GM21737 (cell line): ENCODE measurements around the gene TMC8.
A peak's percentile ranks its signal among the peaks of the same experiment; 100 is the strongest.
"Not testable (repeated sequence)": the region's sequence is repeated elsewhere in the genome, so short reads cannot be mapped to it uniquely, and the experiment has no call there.

ENCODE experiments used
- ATAC-seq: cut with Tn5 transposase; IDR thresholded peaks from one replicate; pipeline ENCODE4 v1.9.1; 2021; ENCODE audit warnings: mild to moderate bottlenecking, moderate library complexity; ENCODE audit not compliant: unreplicated experiment

TMC8 gene

DNA sequence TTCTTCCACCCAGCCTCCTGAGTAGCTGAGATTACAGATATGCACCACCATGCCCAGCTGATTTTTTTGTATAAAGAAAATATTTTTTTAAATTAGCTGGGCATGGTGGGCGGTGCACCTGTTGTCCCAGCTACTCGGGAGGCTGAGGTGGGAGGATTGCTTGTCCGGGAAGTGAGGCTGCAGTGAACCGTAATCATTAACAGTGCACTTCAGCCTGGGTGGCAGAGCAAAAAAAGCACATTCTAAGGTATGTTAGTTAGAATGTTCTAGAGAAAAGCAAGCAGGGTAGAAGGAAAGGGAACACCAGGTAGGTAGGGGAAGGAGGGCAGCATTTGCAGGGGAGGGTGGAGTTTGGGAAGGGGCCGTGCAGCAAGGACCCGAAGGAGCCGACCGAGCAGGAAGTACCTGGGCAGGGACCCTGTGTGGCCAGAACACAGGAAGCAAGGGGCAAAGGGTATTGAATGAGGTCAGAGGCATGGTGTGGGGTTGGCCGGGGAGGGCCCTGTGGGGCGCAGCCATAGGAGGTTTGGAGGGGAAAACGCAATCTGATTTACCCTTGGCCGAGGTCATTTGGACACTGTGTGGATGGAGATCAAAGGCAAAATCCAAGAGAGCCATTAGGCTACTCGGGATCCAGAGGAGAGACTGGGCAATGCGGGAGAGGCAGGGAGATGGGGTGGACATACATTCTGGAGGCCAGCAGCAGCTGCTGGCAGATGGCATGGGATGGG lies 17.9 kb downstream of the TMC8 start:
- no peak for ATAC-seq

DNA sequence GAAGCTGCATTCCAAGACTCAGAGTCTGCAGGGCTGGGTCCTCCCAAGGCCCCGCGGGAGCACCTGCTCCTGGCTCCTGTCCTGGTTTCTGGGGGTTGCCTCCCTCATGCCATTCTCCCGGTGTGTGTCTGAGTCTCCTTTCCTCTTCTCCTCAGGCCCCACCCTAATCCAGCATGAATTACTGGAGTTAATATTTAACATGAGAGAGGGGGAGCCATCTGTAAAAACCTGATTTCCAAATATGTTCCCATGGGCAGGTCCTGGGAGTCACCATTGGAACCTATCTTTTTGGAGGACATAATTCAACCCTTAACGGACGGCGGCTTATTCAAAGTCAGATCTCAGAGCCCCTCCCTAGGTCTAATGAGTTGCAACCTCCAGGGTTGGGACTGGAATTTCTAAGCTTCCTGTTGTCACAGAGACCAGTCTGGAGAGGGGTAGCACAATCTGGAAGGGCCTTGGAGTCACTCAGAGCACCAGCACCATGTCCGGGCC lies 21.0 kb downstream of the TMC8 start:
- ATAC-seq, result no peak

DNA sequence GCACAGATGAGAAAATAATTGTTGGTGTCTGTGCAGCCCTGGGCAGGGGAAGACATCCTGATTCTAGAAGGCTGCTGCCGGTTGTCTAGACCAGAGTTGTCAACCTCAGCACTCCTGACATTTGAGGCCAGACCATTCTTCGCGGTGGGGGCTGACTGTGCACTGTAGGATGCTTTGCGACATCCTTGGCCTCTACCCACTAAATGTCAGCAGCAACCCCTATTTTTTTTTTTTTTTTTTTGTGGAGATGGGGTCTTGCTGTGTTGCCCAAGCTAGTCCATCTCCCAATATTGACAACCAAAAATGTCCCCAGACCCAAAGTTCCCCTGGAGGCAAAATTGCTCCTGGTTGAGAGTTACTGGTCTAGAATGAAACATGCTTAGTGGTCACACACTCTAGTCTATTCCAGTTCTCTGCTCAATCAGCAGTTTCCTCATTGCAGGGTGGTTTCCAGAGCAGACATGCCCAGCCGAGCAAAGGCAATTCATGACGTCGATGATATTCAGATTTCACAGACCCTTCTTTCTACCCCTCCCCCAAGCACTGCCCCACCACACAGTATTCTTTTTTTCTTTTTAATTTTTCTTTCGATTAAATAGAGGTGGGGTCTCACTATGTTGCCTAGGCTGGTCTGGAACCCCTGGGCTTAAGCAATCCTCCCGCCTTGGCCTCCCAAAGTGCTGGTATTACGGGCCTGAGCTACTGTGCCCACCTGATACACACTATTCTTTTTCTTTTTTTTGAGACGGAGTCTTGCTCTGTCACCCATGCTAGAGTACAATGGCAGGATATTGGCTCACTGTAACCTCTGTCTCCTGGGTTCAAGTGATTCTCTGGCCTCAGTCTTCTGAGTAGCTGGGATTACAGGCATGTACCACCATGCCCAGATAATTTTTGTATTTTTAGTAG lies 24.6 kb downstream of the TMC8 start:
- ATAC-seq, result peak; percentile 54

DNA sequence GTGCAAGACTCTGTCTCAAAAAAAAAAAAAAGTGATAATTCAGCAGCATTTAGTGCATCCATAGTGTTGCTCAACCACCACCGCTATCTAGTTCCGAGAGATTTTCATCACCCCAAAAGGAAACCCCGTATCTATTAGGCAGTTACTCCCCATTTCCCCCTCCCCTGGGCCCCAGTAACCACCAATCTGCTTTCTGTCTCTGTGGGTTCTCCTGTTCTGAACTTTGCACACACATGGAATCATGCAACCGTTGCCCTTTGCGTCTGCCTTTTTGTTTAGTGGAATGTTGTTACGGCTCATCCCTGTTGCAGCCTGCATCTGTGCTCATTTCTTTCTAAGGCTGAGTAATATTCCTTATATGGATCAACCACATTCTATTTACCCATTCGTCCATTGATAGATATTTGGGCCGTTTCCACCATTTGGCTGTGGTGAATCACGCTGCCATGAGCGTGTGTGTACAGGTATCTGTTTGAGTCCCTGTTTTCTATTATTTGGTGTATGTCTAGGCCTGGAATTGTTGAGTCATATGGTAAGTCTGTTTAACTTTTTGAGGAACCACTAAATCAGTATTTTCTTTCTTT lies 29.1 kb downstream of the TMC8 start:
- no peak for ATAC-seq

DNA sequence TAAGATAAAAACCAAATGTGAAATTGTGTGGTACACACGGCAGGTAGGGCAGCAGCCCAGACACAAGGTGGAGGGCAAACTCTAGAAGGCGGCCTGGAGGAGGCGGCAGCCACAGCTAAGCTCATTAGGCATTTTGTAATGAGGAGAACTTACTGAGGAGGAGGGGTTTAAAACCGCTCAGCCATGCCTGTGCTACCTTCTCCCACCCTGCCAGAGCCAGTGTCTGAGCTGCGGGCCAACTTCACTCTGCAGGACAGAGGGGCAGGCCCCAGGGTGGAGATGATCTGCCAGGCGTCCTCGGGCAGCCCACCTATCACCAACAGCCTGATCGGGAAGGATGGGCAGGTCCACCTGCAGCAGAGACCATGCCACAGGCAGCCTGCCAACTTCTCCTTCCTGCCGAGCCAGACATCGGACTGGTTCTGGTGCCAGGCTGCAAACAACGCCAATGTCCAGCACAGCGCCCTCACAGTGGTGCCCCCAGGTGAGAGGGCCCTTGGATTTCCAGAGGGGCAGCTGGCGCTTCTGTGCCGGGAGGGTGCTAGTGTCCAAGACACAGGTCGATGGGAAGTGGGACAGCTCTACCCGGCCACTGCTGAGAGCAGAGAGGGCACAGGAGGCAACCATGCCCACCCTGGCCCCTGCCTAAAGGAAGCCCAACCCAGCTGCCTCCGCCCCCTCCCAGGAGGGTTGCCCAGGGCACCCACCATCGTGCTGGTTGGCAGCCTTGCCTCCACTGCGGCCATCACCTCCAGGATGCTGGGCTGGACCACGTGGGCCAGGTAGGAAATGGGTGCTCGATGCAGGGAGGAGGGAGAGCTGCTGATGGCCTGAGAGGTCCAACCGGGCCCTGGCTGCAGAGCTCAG lies 33.5 kb downstream of the TMC8 start:
- no peak for ATAC-seq

DNA sequence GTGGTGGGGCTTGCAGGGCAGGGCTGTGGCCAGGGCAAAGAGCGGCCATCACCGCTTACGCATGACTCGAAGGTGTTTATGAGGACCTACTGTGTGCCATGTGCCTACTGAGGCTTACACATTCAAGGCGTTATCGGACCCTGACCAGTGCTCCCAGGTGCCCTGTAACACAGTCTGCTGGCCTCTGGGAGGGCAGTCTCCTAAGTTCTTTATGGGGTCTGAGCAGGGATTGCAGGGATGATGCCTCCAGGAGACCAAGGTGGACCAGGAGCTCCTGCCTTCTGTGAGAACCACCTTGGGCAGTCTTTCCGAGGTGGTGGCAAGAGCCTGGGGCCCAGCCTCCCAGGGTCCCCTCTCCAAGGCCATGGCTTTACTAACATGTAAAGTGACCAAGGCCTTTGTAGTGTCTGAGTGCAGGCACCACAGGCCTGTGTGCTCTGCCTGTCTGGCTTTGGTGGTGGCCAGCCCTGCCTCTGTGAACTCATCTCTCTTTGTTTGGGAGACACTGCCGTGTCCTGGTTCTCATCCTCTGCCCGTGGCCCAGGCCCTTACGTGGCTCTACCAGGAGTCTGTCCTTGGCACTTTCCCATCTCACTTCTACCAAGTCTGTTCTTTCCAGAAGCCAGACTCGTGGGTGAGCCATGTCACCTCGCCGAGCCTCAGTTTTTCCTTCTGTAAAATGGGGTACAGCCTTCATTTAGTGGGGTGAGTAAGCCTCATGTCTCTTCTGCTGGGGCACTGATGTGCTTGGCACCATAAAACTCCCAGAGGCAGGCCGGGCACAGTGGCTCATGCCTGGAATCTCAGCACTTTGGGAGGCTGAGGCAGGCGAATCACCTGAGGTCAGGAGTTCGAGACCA lies 34.4 kb downstream of the TMC8 start:
- ATAC-seq, result no peak

DNA sequence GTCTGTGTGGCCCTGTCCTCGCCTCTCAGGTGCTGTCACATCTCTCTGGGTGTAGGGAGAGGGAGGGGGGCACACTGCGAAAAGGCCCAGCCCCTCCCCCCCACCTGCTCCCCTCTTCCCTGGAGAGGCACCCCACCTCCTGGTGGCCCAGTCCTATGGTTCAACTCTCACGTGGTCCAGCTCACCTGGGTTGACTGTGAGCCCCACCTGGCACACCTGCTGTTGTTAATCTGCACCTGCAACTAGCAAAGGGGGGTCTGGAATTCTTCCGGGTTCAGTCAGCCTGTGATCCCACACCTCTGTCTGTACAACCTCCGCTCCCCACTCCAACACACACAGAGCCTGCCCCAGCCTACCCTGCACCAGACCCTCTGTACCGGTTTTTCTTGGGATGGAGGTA lies 35.8 kb downstream of the TMC8 start:
- ATAC-seq, result no peak

DNA sequence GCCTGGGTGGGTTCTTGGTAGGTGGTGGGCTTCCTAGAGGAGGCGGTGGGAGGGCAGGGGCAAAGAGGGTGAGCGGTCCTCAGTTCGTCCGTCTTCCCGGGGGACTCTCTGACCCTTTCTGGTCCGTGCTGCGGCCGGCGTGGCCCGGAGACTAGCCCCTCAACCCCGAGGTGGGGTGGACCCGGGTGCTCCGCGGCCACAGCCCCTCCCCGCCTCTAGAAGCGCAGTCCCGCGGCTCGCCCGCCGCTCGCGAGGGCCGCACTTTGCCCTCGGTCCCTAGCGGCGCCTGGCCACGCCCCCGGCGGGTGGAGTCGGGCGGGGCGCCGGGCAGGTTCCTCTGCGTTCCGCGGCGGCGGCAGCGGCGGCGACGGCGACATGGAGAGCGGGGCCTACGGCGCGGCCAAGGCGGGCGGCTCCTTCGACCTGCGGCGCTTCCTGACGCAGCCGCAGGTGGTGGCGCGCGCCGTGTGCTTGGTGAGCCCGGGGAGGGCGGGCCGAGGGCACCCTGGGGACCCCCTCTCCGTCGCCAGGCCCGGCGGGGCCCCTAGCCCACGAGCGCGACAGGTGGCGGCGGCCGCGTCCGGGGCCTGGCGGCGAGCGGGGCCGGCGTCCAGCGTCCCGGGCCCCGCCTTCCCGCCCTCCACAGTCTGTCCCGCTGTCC lies 37.8 kb downstream of the TMC8 start, which contains the start of gene SYNGR2:
SYNGR2 (plus strand) TSS at position 340 of the 661 bp plus-strand sequence; CDS start at position 376, 36 bp downstream.
- ATAC-seq, result no peak

DNA sequence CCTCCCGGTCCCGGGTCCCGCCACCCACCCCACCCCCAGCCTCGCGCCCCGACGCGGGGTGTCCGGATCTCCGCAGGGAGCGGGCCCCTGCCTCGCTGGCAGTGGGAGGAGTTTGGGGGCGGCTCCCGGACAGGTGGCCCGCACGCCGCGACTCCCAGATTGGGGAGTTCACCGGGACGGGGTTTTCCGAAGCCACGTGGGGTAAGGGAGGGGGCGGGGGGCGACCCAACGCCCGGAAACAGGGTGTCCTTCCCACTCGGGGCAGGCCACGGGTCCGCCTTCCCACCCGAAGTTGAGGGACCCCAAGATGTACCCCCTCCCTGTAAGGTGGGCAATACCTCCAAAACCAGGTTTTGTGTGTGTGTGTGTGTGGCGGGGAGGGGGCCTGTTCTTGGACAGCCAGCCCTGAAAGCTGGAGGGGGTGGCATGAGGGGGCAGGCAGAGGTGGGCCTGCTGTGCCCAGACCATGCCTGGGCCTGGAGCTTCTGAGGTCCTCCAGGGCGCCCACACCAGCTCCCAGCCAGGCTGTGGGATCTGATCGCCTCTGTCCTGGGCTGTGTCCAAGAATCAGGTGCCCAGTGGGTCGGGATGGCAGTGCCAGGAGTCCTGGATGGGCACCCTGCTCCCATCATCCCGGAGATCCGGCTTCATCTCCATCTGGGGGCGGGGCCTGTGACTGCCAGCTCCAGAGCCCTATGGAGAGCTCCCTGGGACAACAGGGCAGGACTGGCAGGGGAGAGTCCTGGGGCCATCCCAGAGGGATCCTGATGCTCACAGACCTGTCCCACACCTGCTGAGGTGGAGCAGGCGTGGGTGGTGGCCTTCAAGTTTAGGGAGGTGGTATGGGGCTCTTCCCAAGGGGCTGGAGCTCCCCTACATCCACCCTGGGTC lies 38.6 kb downstream of the TMC8 start:
- ATAC-seq, result no peak

DNA sequence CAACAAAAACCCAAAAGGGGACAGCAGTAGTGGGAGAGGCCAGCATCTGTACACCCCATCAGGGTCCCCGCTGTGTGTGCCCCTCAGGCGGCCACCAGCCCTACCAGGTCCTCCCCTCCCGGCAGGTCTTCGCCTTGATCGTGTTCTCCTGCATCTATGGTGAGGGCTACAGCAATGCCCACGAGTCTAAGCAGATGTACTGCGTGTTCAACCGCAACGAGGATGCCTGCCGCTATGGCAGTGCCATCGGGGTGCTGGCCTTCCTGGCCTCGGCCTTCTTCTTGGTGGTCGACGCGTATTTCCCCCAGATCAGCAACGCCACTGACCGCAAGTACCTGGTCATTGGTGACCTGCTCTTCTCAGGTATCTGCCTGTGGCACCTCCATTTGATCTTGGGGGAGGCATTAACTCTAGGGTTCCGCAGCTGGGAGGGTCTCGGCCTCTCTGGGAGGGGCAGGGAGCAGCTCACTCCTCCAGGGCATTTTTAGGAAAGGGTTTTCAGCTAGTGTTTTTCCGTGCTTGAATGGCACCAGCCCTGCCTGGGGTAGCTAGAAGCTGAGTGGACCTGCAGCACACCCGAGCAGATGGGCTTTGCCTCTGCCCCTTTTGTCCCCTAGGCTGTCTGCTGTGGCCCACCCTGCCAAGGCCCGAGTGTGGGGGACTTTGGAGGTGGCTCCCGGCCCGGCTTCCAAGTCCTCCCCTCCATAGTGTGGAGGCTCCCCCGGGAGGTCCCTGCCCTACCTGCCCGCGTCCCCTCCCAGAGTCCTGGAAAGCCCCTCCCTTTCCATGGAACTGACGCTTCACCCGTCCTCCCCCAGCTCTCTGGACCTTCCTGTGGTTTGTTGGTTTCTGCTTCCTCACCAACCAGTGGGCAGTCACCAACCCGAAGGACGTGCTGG lies 40.4 kb downstream of the TMC8 start:
- no peak for ATAC-seq

DNA sequence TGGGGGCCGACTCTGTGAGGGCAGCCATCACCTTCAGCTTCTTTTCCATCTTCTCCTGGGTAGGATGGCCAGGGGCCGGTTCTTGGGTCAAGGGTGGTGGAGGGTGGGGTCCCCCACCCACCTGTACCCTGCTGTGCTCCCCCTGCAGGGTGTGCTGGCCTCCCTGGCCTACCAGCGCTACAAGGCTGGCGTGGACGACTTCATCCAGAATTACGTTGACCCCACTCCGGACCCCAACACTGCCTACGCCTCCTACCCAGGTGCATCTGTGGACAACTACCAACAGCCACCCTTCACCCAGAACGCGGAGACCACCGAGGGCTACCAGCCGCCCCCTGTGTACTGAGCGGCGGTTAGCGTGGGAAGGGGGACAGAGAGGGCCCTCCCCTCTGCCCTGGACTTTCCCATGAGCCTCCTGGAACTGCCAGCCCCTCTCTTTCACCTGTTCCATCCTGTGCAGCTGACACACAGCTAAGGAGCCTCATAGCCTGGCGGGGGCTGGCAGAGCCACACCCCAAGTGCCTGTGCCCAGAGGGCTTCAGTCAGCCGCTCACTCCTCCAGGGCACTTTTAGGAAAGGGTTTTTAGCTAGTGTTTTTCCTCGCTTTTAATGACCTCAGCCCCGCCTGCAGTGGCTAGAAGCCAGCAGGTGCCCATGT lies 41.1 kb downstream of the TMC8 start:
- not testable (repeated sequence) for ATAC-seq

DNA sequence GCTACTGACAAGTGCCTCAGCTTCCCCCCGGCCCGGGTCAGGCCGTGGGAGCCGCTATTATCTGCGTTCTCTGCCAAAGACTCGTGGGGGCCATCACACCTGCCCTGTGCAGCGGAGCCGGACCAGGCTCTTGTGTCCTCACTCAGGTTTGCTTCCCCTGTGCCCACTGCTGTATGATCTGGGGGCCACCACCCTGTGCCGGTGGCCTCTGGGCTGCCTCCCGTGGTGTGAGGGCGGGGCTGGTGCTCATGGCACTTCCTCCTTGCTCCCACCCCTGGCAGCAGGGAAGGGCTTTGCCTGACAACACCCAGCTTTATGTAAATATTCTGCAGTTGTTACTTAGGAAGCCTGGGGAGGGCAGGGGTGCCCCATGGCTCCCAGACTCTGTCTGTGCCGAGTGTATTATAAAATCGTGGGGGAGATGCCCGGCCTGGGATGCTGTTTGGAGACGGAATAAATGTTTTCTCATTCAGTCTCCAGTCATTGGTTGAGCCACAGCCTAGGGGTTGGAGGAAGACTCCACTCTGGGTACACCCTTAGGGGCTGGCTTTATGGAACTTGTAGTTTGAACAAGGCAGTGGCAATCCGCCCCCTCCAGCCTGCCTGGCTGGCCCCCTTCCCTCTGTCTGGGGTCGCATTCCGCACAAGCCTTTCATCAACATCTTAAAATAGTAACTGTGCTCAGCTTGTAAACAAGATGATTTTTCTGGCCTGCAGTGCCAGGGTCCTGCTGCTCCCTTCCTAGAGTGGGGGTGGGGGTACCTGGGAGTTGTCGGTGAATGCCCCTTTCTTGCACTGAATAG lies 41.9 kb downstream of the TMC8 start:
- no peak for ATAC-seq

DNA sequence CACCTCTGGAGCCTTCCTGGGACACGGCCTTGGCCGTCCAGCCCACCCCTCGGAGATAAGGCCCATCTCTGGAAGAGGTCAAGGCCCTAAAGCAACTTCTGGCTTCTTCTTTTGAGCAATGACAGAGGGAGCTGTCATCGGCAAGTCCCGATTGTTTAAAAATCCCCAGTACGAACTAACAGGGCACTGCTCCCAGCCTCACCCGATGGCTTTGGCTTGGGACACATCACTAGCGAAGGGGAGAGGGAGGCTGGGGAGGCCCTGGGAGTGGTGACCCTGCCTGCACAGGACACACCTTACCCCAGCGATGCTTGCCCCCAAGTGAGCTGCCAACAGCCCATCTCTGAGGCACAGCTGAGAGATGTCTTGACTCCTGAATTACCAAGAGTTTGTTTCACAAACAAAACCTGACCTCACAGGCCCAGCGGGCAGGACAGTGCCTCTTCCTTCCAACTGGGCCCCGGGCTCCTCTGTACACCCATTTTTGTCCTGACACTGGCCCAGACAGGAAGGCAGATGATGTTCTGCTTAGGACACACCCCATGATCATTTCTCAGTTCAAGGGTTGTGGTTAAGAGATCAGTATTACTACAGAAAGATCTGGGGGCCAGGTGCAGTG lies 42.6 kb downstream of the TMC8 start:
- peak; percentile 38 for ATAC-seq

DNA sequence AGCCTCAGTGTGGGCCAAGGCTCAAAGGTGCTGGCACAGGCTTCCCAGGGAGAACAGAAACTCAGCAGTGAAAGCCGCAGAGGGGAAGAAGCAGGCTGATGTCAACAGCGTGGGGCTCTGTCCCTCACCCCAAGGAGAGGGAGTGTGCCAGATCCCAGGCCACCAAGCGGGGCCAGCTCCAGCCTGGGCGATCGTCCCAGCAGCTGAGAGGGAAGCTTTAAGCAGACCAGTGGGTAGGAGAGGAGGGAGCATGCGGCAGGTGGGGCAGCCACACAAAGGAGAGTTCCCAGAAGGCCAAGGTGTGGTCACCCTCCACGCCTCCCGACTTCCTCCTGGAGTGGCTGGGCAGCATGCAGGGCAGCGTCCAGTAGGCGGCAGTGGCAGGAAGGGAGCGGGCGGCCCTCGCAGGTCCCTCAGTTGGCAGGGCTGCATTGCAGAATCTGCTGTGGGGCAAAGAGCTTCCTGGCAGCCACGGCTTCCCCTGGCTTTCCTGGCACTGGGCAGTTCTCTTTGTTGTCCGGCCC lies 43.8 kb downstream of the TMC8 start:
- no peak for ATAC-seq
